CD4-positive, alpha-beta T cell treated with Interleukin-4 for 1 hour (primary cell): ENCODE data around the gene TXNL4A.
A peak's percentile ranks its signal among the peaks of the same experiment; 100 is the strongest.

Experiments
- DNase-seq, 2 donors: peaks; one replicate each; pipeline ENCODE4 v3.0.0-alpha.2; 2020 to 2022

TXNL4A gene

DNA sequence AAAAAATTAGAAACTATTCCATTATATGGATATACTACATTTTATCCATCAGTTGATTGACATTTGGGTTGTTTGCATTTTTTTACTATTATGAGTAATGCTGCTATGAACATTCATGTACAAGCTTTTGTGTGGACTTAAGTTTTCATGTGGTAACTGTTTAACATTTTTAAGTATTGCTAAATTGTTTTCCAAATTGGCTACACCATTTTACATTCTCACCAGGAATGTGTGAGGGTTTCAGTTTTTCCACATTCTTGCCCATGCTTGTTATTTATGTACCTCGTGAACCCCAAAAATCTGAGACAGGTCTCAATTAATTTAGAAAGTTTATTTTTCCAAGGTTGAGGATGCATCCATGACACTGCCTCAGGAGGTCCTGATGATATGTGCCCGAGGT is 3.1 kb upstream of the TXNL4A start:
- DNase-seq, result no peak

DNA sequence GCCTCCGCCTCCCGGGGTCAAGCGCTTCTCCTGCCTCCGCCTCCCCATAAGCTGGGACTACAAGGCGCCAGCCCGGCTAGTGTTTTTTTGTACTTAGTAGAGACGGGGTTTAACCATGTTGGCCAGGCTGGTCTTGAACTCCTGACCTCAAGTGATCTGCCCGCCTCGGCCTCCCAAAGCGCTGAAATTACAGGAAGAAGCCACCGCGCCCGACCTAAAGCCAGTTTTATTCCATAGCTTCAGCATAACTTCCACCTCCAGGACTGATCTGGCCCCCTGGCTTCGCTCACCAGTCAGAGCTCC is 783 bp upstream of the TXNL4A start:
- no peak for DNase-seq

- DNase-seq, result peak; percentile 65 to 67
Measured at GRCh38 chr18:79988071-79988450, 302 bp downstream of the TXNL4A start.

GRCh38 chr18:79987566-79987965 is 797 bp downstream of the TXNL4A start:
- no peak for DNase-seq

DNA sequence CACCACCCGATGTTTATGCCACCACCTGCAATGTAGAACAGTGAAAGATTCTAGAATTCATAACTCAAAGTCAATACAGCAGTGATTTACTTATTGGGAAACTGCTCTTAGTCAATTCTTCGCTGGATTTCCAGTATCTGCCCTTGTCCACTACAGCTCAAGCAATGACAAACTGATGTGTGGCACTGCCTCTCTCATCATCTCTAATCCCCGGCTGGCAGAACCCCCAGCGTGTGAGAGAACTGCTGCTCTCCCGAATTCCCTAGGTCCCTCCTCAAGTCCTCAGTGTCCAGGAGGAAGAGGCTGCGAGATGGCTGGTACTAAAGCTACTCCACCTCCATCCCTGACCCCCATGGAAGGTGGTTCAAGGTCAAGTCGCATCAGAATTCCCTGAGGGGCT is 1.6 kb downstream of the TXNL4A start:
- no peak for DNase-seq

DNA sequence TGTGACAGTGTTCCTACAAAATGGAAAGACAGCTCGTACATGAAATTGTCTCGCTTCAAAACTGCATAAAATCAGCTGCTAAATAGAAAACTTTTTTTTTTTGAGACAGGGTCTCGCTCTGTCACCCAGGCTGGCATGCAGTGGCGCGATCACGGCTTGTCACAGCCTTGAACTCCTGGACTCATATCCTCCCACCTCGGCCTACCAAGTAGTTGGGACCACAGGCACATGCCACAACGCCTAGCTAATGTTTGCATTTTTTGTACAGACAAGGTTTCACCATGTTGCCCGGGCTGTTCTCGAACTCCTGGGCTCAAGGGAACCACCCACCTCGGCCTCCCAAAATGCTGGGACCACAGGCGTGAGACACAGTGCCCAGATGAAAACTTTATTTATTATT is 3.2 kb downstream of the TXNL4A start:
- DNase-seq, result no peak

DNA sequence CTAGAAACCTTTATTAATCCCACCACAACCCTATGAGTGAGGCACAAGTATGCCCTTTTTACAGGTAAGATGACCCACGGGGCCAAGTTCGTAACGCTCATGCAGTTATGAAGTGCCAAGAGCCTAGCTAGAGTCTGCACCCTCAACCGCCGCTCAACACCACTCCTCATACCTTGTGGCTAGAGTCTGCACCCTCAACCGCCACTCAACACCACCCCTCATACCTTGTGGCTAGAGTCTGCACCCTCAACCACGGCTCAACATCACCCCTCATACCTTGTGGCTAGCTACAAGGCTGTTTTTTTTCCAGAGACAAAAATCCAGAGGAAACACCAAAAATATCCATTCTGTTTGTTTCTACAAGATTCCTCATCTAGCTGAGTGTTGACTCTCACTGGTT is 4.6 kb downstream of the TXNL4A start:
- peak in 1 of 2 donors; percentile 18 for DNase-seq

GRCh38 chr18:79983253-79983652 is 5.1 kb downstream of the TXNL4A start:
- no peak for DNase-seq

DNA sequence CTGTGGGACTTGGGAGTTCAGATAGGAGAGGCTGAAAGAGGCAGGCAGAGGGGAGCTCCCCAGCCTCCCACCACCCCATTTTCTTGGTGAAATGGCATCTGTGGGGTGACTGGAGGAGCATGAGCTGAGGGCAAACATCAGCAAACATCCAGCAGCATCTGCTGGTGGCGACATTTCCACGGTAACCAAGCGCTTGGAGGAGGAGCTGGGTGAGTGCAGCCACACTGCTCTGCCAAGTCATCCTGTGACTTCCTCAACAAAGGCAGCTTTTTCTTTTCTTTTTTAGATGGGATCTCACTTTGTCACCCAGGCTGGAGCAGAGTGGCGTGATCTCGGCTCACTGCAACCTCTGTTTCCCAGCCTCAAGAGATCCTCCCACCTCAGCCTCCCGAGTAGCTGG is 5.6 kb downstream of the TXNL4A start:
- peak; percentile 13 to 50 for DNase-seq

- no peak for DNase-seq
Measured at GRCh38 chr18:79980585-79980984, 7.8 kb downstream of the TXNL4A start.

DNA sequence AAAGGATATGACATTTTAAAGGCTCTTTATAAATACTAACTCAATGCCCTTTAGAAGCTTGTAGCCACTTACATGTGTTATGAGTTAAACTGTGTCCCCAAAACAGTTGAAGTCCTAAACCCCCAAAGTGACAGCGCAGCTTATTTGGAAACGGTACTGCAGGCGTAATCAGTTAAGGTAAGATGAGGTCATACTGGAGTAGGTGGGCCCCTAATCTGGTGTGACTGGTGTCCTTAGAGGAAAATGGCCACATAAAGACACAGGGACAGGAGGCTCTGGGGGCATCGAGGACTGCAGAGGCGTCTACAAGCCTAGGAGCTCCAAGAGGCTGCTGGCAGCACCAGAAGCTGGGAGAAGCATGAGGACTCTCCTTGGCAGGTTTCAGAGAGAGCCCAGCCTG is 8.5 kb downstream of the TXNL4A start:
- DNase-seq, result no peak

DNA sequence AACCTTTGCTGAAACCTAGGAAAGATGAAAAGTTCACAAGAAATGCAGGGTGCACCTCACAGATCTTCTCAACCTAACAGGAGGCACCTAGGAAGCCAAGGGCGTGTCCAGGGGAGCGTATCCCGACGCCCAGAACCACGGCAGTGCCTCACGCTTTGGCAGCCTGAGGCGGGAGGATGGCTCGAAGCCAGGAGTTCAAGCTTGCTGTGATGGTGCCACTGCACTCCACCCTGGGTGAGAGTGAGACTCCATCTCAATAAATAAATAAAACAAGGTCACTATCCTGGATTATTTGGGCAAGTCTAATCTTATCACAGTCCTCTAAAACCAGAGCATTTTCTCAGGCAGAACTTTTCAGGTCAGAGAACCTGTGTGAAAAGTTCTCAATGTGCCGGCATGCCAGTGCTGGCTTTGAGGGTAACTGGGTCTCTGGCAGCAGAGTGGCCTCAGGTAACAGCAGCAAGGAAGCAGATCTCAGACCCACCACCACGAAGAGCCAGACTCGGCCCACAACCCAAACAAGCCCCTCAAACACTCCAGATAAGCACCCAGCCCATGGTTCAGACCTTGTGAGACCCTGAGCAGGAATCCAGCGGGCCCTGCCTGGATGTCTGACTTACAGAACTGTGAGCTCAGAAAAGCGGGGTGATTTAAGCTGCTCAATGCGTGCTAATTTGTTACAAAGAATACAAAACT is 12.2 kb downstream of the TXNL4A start:
- no peak for DNase-seq

DNA sequence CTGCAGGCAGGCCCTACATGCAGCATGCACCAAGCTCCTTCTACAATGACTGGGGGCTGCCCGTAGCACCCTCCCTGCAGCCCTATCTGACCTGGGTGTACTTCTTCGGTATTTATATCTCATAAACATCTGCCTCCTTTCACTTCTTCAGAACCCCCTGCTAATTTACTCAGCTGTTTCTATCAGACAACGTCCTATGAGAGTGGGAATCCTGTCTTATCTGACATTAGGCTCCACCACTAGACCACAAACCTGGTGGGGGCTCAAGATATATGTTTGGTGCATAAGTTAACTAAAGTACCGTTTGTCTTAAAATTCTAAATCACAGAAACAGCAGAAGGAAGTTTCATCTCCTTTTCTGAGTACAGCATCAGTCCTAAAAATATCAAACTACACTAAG is 13.3 kb downstream of the TXNL4A start:
- no peak for DNase-seq

GRCh38 chr18:79974025-79974654 is 14.2 kb downstream of the TXNL4A start:
- no peak for DNase-seq

DNA sequence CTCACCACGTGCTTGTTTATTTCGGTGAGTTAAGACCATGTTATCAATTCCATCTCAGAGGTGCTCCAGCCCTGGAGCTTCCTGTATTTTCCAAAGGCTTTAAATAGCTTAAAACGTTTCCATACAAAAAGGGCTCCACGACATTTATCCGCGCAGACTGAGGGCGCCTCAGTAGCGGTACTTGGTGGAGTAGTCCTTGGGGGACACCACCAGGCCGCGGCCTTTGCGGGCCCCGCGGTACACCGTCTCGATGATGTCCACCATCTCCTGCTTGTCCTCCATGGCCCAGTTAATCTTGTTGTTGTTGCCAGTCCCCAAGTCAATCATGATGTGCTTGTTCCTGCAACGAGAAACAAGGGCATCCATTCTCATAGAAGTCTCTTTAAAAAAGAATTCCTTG is 14.8 kb downstream of the TXNL4A start:
- no peak for DNase-seq

GRCh38 chr18:79972720-79973119 is 15.6 kb downstream of the TXNL4A start:
- DNase-seq, result no peak

GRCh38 chr18:79971986-79972385 is 16.4 kb downstream of the TXNL4A start:
- DNase-seq, result no peak

DNA sequence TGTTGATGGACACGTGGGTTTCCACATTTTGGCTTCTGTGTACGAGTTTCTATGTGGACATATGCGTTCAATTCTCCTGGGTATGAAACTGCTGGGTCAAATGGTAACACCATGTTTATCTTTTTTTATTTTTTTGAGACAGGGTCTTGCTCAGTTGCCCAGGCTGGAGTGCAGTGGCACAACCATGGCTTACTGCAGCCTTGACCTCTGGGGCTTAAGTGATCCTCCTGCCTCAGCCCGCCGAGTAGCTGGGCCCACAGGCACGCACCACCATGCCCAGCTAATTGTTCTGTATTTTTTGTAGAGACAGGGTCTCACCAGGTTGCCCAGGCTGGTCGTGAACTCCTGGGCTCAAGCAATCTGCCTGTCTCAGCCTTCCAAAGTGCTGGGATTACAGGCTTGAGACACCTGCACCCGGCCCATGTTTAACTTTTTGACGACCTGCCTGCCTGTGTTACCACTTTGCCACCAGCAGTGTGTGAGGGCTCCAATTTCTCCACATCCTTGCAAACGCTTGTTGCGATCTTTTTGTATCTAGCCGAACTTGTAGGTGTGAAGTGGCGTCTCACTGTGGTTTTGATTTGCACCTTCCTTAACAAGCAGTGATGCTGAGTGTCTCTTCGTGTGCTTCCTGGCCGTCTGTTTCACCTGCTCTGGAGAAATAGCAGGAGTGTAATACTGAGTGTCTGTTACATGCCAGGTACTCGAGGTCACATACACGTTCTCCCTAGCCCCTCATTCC is 17.0 kb downstream of the TXNL4A start:
- no peak for DNase-seq

- no peak for DNase-seq
Measured at GRCh38 chr18:79970419-79971133, 17.8 kb downstream of the TXNL4A start.

DNA sequence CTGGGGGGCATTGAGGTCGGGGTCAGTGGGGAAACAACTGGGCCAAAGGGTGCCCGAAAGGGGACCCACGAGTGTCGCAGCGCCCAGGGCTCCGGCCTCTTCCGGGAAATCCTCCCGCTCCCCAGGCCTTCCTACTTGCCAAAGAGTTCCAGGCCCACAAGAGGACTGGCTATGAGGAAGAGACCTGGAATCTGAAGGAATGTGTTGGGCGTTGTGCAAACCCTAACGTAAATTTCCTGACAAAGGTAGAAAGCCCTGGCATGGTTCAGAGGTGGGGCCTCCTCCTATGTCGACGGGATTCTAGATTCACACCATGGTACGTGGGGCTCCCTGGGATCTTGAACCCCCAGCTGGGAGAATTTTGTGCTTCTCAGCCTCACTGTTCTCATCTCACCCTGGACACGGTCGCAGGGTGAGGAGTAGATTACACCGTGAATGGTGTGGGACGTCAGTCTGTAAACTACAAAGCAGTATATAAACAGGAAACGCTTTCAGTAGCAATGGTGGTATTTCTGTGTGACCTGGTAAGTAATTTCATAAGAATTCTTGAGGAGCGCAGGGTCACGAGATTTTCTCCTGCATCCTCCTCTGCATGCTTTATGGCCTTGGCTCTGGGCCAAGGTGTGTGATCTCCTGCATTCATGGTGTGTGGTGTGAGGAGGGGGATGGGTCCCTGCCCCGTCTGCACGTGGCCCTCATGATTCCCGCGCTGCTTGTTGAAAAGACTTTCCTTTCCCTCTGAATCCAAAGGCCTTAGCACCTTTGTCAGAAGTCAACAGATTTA is 23.1 kb downstream of the TXNL4A start:
- peak; percentile 62 to 68 for DNase-seq

DNA sequence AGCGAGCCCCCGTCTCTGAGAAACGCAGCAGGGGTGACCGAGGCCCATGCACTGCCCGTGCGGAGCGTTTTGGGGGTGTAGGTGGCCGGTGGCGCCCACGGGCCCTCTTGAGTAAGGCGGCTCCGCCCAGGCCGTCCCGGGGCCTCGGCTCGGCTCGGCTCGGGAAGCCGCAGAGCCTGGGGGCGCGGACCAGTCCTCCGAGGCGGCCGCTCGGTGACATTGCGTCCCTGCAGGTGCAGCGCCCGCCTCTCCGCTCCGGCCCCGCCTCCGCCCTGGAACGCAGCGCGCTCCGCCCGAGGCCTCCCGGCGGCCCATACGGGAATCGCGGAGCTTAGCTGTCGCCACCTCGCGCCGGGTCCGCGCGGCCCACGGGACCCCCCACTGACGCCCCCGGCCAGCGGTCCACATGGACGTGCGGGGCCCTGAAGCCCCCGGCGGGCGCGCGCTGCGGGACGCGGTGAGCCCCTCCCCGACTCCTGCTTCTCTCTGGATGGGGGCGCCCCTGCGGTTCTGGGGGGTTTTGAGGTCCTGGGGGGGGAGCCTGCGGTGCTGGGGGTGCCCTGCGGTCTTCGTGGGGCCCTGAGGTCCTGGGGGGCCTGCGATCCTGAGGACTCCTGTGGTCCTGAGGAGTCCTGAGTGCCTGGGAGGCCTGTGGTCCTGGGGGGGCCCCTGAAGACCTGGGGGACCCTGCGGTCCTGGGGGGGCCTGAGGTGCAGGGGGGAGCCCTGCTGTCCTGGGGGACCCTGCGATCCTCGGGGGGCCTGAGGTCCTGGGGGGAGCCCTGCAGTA is 23.8 kb downstream of the TXNL4A start, which contains the start of gene HSBP1L1:
TSS of gene HSBP1L1 (plus strand) at position 314 of the 789 bp plus-strand sequence. CDS start at position 407, 93 bp downstream.
- peak; percentile 67 to 69 for DNase-seq
